Epithelial cell of prostate (primary cell): ENCODE measurements around the gene AOC2.
"Not testable (repeated sequence)": the region's sequence is repeated elsewhere in the genome, so short reads cannot be mapped to it uniquely, and the experiment has no call there.

ENCODE experiments used
- DNase-seq: peaks from one replicate; pipeline ENCODE4 v3.0.0-alpha.2; 2011; ENCODE audit warnings: low read depth, low spot score
- H3K27ac ChIP-seq: fragments of 450-650 bp; 2 replicates; pipeline ENCODE4 v1.5.1; 2017; ENCODE audit warnings: mild to moderate bottlenecking

The AOC2 gene

DNA sequence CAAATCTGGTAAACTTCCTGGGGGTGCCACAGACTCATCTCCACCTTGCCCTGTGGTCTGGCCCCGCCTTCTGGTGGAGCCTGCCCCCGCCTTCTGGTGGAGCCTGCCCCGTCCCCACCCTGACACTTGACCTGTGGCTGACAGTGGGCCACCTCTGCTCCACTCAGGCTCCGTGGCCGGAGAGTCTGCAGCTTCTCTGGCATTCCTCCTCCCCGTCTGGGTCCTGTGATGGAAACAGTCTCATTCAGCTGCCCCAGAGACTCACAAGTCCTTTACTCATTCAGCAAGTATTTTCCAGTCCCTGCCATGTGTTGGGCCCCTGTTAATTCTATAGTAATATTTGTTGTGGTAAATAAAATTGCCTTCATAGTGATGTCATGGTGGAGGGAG, 35.2 kb downstream of the AOC2 start:
- no peak overlapping the region for H3K27ac ChIP-seq
- DNase-seq: no peak

- DNase-seq: no peak
These were observed 36.5 kb downstream of the AOC2 start for GRCh38 chr17:42880776-42881310.

DNA sequence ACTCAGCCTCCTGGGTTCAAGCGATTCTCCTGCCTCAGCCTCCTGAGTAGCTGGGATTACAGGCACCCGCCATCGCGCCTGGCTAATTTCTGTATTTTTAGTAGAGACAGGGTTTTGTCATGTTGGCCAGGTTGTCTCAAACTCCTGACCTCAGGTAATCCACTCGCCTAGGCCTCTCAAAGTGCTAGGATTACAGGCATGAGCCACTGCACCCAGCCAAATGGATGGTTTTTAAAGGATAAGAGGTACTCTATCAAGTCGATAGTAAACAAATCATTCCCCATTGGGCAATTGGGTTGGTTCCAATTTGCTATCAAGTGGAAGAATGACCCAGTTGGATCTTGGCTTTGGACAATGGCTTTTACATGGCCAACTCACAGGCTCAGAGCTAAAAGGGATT, 37.3 kb downstream of the AOC2 start:
- DNase-seq: not testable (repeated sequence)

More at GRCh38 chr17:42880776-42881310, 36.5 kb downstream of the AOC2 start:
- no peak overlapping the region for H3K27ac ChIP-seq

GRCh38 chr17:42882166-42882565, 37.8 kb downstream of the AOC2 start:
- DNase-seq: no peak
- no peak overlapping the region for H3K27ac ChIP-seq

More for the DNA sequence above, 37.3 kb downstream of the AOC2 start:
- H3K27ac ChIP-seq: not testable (repeated sequence)

- DNase-seq: no peak
These were observed 39.6 kb downstream of the AOC2 start for GRCh38 chr17:42883802-42884558.

DNA sequence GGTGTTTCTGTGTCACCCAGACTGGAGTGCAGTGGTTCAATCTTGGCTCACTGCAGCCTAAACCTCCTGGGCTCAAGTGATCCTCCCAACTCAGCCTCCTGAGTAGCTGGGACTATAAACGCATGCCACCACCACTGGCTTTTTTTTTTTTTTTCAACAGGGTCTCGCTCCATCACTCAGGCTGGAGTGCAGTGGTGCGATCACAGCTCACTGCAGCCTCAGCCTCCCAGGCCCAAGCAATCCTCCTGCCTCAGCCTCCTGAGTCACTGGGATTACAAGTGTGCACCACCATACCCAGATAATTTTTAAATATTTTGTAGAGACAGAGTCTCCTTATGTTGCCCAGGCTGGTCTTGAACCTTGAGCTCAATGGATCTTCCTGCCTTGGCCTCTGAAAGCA, 41.4 kb downstream of the AOC2 start:
- H3K27ac ChIP-seq, DNase-seq: not testable (repeated sequence)

More at GRCh38 chr17:42883802-42884558, 39.6 kb downstream of the AOC2 start:
- no peak overlapping the region for H3K27ac ChIP-seq

GRCh38 chr17:42886283-42887176, 42.1 kb downstream of the AOC2 start:
- DNase-seq: no peak
- no peak overlapping the region for H3K27ac ChIP-seq

DNA sequence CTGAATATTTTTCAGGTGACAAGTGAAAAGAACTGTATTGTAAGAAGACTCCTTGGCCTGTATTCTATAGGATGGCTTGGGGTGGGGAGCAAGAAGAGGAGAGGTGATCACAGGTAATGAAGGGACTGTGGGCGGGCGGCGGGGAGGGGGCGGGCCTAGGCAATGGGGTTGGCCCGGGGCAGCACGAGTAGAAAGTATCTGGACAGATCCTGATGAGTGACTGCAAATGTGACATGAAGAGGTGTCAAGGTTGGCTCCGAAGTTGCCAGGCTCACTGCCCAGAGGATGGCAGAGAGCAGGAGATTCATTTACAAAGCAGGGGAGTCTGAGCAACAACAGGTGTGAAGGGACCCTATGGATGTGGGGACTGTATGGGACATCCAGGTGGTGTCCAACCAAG, 45.4 kb downstream of the AOC2 start:
- DNase-seq: no peak
- no peak overlapping the region for H3K27ac ChIP-seq

GRCh38 chr17:42891539-42892152, 47.3 kb downstream of the AOC2 start:
- H3K27ac ChIP-seq: no peak overlapping the region
- DNase-seq: no peak

GRCh38 chr17:42893359-42893758, 49.0 kb downstream of the AOC2 start:
- H3K27ac ChIP-seq: no peak overlapping the region
- no peak for DNase-seq

DNA sequence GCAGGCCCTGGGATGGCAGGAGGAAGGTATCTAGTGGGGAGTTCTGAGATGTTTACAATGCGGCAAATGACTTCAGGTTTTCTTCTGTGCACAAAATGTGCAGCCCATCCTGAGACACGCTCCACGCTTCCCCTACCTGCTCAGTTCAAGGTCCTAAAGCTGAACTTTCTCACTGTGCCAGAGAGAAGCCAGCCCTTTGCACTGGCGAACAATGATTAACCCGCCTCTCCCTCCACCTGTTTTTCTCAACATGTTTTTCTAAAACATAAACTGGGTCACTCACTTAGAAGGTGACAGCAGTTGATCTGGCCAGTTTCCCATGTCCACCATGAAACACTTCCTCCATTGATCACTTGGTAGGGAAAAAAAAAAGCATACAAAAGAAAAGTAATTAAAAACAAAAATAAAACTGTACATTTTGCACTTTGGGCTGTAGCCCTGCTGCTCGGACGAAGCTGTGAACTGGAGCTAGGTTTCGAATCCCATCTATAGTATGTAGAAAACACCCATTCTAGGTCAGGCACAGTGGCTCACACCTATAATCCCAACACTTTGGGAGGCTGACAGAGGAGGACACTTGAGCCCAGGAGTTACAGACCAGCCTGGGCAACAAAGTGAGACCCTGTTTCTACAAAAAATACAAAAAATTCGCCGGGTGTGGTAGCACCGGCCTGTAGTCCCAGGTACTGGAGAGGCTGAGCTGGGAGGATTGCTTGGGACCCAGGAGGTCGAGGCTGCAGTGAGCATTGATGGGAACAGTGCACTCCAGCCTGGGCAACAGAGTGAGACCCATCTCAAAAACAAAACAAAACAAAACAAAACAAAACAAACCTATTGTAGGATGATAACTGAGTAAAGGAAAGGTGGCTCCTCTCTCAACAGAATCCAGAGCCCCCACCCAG, 50.2 kb downstream of the AOC2 start:
- H3K27ac ChIP-seq: no peak overlapping the region
- DNase-seq: no peak

DNA sequence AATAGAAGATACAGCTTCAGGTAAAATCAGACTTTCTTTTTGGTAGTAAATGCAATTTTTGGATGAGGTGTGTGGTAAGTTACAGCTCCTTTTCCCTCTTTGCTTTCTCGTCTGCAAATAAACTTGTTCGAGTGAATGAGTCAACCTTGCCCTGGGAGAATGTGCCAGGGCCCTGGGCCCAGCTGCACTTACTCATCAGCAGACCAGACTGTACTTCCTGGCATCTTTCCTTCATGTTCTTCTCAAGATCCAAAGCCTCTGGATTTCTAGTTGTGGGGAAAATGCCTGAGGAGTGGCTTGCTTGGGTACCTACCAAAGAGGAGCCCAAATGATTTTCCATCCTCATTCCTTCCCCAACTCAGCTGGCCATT, 50.8 kb downstream of the AOC2 start:
- H3K27ac ChIP-seq: no peak overlapping the region
- peak; percentile 37 for DNase-seq

DNA sequence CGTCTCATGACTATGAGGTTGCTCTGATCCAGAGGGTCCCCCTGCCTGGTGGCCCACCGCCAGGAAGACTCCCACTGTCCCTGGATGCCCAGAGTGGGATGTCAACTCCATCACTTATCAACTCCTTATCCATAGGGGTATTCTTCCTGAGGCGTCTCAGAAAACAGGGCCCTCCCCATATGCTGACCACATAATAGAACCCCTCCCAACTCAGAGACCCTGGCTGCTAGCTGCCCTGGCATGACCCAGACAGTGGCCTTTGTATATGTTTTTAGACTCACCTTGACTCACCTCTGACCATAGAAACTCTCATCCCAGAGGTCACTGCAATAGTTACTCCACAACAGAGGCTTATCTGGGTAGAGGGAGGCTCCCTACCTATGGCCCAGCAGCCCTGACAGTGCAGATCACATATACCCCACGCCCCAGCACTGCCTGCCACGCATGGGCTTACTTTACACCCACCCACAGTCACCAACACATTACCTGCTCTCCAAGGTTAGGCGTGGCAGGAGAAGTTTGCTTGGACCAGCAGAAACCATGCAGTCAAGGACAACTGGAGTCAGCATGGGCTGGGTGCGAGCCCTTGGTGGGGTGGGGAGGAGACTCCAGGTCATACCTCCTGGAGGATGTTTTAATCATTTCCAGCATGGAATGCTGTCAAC, 53.9 kb downstream of the AOC2 start:
- DNase-seq: no peak
- H3K27ac ChIP-seq: no peak overlapping the region

DNA sequence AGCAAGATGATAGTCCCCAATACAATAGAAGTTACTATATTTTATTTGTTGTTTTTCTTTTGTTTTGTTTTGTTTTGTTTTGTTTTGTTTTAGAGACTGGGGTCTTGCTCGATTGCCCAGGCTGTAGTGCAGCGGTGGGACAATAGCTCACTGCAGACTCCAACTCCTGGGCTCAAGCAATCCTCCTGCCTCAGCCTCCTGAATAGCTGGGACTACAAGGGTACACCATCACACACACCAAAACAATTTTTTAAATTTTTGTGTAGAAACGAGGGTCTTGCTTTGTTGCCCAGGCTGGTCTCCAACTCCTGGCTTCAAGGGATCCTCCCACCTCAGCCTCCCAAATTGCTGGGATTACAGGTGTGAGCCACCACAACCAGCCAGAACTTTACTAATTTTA, 55.6 kb downstream of the AOC2 start:
- not testable (repeated sequence) for DNase-seq, H3K27ac ChIP-seq
